Measurements from ENCODE around the gene ZNF316. TPM values are rescaled to one million over a fixed set of nuclear protein-coding genes. Genes with fewer than 3 reads are reported as not detected.
"Not testable (repeated sequence)": the region's sequence is repeated elsewhere in the genome, so short reads cannot be mapped to it uniquely, and the experiment has no call there.

Gene ZNF316
- total RNA-seq, 4 donors from 2014 or later: 20.8 to 58.6 (median 30.6) TPM

GRCh38 chr7:6631605-6632004 is 5.5 kb upstream of the ZNF316 start:
- Histone ChIP-seq H3K4me3 (no peak overlapping the region), H3K4me1 (peaks cover 13% of the 10 kb centered on the region), H3K27me3 (no peaks in the 10 kb centered on the region), H3K36me3 (no peaks in the 10 kb centered on the region), H3K27ac (no peak overlapping the region), H3K9me3 (no peaks in the 10 kb centered on the region)
- whole genome bisulfite sequencing: 79% methylated on average over 7 of the region's 7 CpGs
- no peak for TF ChIP-seq POLR2AphosphoS5 (IDR thresholded peaks at IDR 0.05)
- no peak for TF ChIP-seq CTCF (IDR thresholded peaks at IDR 0.05)
- no peak for TF ChIP-seq EP300 (IDR thresholded peaks at IDR 0.05)
- TF ChIP-seq POLR2A (IDR thresholded peaks at IDR 0.05): no peak
- DNase-seq (ENCODE audit: low spot score in 2 of 2): no peak

- Histone ChIP-seq H3K4me3 (no peak overlapping the region), H3K27me3 (no peaks in the 10 kb centered on the region), H3K4me1 (peaks cover 21% of the 10 kb centered on the region), H3K36me3 (no peaks in the 10 kb centered on the region), H3K27ac (no peak overlapping the region), H3K9me3 (no peaks in the 10 kb centered on the region)
- WGBS: 81% methylated on average over 8 of the region's 8 CpGs
- no peak for DNase-seq (ENCODE audit: low spot score in 2 of 2)
- no peak for TF ChIP-seq POLR2AphosphoS5 (IDR thresholded peaks at IDR 0.05)
- TF ChIP-seq POLR2A (IDR thresholded peaks at IDR 0.05): no peak
- TF ChIP-seq CTCF (IDR thresholded peaks at IDR 0.05): no peak
- TF ChIP-seq EP300 (IDR thresholded peaks at IDR 0.05): no peak
Measured at GRCh38 chr7:6634021-6634420, 3.1 kb upstream of the ZNF316 start.

GRCh38 chr7:6634971-6635370 is 2.1 kb upstream of the ZNF316 start:
- 80% methylated on average over 5 of the region's 5 CpGs for WGBS
- not testable (repeated sequence) for H3K9me3 ChIP-seq; H3K4me3 ChIP-seq; DNase-seq (ENCODE audit: low spot score in 2 of 2); H3K27ac ChIP-seq; H3K36me3 ChIP-seq; H3K27me3 ChIP-seq
- peaks cover 24% of the 10 kb centered on the region for H3K4me1 ChIP-seq

- peak overlapping the region; percentile 33 for H3K27ac ChIP-seq
- 2% methylated on average over 9 of the region's 60 CpGs for WGBS
- H3K4me3 ChIP-seq: peak overlapping the region; percentile 87
- peaks cover 24% of the 10 kb centered on the region for H3K4me1 ChIP-seq
- DNase-seq (ENCODE audit: low spot score in 2 of 2): no peak
- no peaks in the 10 kb centered on the region for H3K27me3 ChIP-seq
- peaks cover 28% of the 10 kb centered on the region for H3K36me3 ChIP-seq
- TF ChIP-seq EP300 (IDR thresholded peaks at IDR 0.05) (no peak), CTCF (IDR thresholded peaks at IDR 0.05) (peak in 1 of 2 donors; percentile 23)
- no peaks in the 10 kb centered on the region for H3K9me3 ChIP-seq
Measured at GRCh38 chr7:6637544-6638229, 569 bp downstream of the ZNF316 start.

GRCh38 chr7:6639032-6639431 is 1.9 kb downstream of the ZNF316 start:
- H3K4me1 ChIP-seq: peaks cover 24% of the 10 kb centered on the region
- H3K36me3 ChIP-seq: peaks cover 41% of the 10 kb centered on the region
- 96% methylated on average over 3 of the region's 4 CpGs for WGBS
- no peak overlapping the region for H3K27ac ChIP-seq
- no peak for DNase-seq (ENCODE audit: low spot score in 2 of 2)
- no peaks in the 10 kb centered on the region for H3K27me3 ChIP-seq
- no peak overlapping the region for H3K4me3 ChIP-seq
- no peaks in the 10 kb centered on the region for H3K9me3 ChIP-seq
- TF ChIP-seq POLR2A (IDR thresholded peaks at IDR 0.05) (no peak), CTCF (IDR thresholded peaks at IDR 0.05) (no peak), EP300 (IDR thresholded peaks at IDR 0.05) (no peak), POLR2AphosphoS5 (IDR thresholded peaks at IDR 0.05) (no peak)

- Histone ChIP-seq H3K4me3 (no peak overlapping the region), H3K36me3 (peaks cover 47% of the 10 kb centered on the region), H3K27ac (no peak overlapping the region), H3K4me1 (peaks cover 24% of the 10 kb centered on the region), H3K27me3 (no peaks in the 10 kb centered on the region), H3K9me3 (no peaks in the 10 kb centered on the region)
- TF ChIP-seq CTCF (IDR thresholded peaks at IDR 0.05) (no peak), POLR2AphosphoS5 (IDR thresholded peaks at IDR 0.05) (no peak), EP300 (IDR thresholded peaks at IDR 0.05) (no peak)
- DNase-seq (ENCODE audit: low spot score in 2 of 2): no peak
- WGBS: 97% methylated on average over 6 of the region's 11 CpGs
Measured at GRCh38 chr7:6639627-6640026, 2.5 kb downstream of the ZNF316 start.
